Measurements from ENCODE around the gene ASB11.

Gene ASB11

DNA sequence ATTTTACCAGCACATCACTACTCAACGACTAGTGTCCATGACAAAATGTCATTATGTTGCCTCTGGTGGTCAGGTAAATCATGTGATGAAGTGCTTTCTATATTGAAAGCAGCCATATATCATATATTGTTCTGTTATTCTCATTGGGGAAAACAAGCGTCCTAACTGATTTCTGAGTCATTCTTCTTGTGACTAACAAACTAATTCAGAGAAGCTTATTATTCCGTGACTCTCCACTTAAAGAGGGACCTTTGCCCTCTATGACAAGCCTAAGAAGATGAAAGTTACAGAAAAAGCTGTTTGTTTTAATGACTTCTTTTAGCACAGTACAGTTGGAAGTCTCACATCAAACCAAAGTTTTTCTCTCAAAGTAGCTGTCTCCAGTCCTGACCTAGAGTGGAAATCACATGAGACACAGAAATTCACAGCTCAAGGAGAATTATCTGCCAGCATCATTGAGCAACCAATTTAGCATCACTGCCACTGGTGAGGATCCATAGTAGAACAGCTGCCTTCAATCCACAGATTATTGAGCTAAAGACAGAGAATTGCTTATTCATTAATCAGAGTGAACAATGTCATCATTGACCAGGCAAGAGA, 81.9 kb downstream of the ASB11 start:
- TF ChIP-seq GATA1 (IDR thresholded peaks at IDR 0.05; ENCODE audit: low read depth, low read length), result no peak
- no peak for TF ChIP-seq POLR2A (IDR thresholded peaks at IDR 0.05; ENCODE audit: low read length)
- DNase-seq, result no peak

All from erythroblast (primary cell).